Endothelial cell of umbilical vein (primary cell): ENCODE measurements around the gene SFSWAP. TPM values are rescaled to one million over a fixed set of nuclear protein-coding genes. Genes with fewer than 3 reads are reported as not detected.

Experiments
- BruUV-seq: library from RNA; stranded (reverse); fragments of 400-500 nt; replicated peaks from 2 replicates; lab custom pipeline; 2021; lab: Mats Ljungman, UMichigan
- CTCF ChIA-PET: fragments of 300-600, 350-600 bp; sonication (Branson Sonifier 250); formaldehyde crosslinking; loops from one replicate; lab custom pipeline; 2021; ENCODE audit warnings: antibody characterized with exemption, inconsistent platforms; lab: Charles Lee
- POLR2A ChIA-PET: fragments of 300-600, 350-600 bp; sonication (Branson Sonifier 250); formaldehyde crosslinking; loops from one replicate; lab custom pipeline; 2021; ENCODE audit warnings: antibody characterized with exemption, inconsistent platforms; lab: Charles Lee
- DNase-seq: peaks from one replicate; pipeline ENCODE4 v3.0.0-alpha.2; 2011; ENCODE audit warnings: low read depth, low spot score
- FAIRE-seq: peaks from 2 replicates; lab custom pipeline; 2011; peaks lifted over from hg19 to GRCh38; lab: Jason Lieb, UNC
- H2AFZ ChIP-seq: 2 replicates; pipeline ENCODE4 v1.6.0; 2012; ENCODE audit warnings: low read depth, low read length, control low read depth, inconsistent platforms
- H3K27ac ChIP-seq: 2 replicates; pipeline ENCODE4 v1.5.1; 2011; ENCODE audit warnings: low read depth, mild to moderate bottlenecking, control low read depth, low read length, moderate library complexity; ENCODE audit not compliant: insufficient read depth
- H3K27me3 ChIP-seq, 2 experiments: 2 replicates each; pipeline versions ENCODE4 v1.6.0 to v1.6.1; 2011; ENCODE audit warnings: low read length in 2 of 2, mixed read lengths in 1 of 2; ENCODE audit not compliant: control insufficient read depth in 2 of 2, insufficient read depth in 2 of 2
- H3K36me3 ChIP-seq, 2 experiments: 2 replicates in 1 of 2; 3 replicates in 1 of 2; pipeline ENCODE4 v1.5.1; 2011; ENCODE audit warnings: low read length in 2 of 2, mild to moderate bottlenecking in 1 of 2, moderate library complexity in 1 of 2; ENCODE audit not compliant: control insufficient read depth in 2 of 2, insufficient read depth in 2 of 2; ENCODE audit errors: extremely low read depth in 1 of 2
- H3K4me1 ChIP-seq: 3 replicates; pipeline ENCODE4 v1.5.1; 2011; ENCODE audit warnings: mild to moderate bottlenecking, low read length; ENCODE audit not compliant: control insufficient read depth, insufficient read depth; ENCODE audit errors: extremely low read depth
- H3K4me2 ChIP-seq: 2 replicates; pipeline ENCODE4 v1.6.1; 2011; ENCODE audit warnings: low read length, control low read depth, mixed read lengths; ENCODE audit not compliant: insufficient read depth
- H3K4me3 ChIP-seq, 3 experiments: fragments of 200-600 bp in 1 of 3; sonication (generic), shearing (Covaris generic) in 1 of 3; replicated peaks in 1 of 3; 2 replicates each; pipeline ENCODE4 v1.5.1; 2011 to 2016; ENCODE audit warnings: control low read depth in 3 of 3, low read length in 3 of 3, mild to moderate bottlenecking in 2 of 3, inconsistent platforms in 1 of 3, low read depth in 1 of 3, moderate library complexity in 1 of 3; ENCODE audit not compliant: insufficient read depth in 1 of 3
- H3K79me2 ChIP-seq: 2 replicates; pipeline ENCODE4 v1.6.0; 2012; ENCODE audit warnings: low read length, inconsistent platforms; ENCODE audit not compliant: control insufficient read depth, insufficient read depth
- H3K9ac ChIP-seq: replicated peaks from 2 replicates; pipeline ENCODE3; 2011; ENCODE audit warnings: low read length, control low read depth; ENCODE audit not compliant: insufficient read depth; ENCODE audit errors: extremely low read depth
- H3K9me1 ChIP-seq: replicated peaks from 3 replicates; pipeline ENCODE4 v1.6.0; 2011; ENCODE audit warnings: mild to moderate bottlenecking, low read length; ENCODE audit not compliant: control insufficient read depth, insufficient read depth; ENCODE audit errors: extremely low read depth
- H3K9me3 ChIP-seq: replicated peaks from 2 replicates; pipeline ENCODE4 v1.5.1; 2012; ENCODE audit warnings: low read length, inconsistent platforms; ENCODE audit not compliant: control insufficient read depth, insufficient read depth
- H4K20me1 ChIP-seq: replicated peaks from 2 replicates; pipeline ENCODE3; 2011; ENCODE audit warnings: mild to moderate bottlenecking, low read length; ENCODE audit not compliant: control insufficient read depth, insufficient read depth; ENCODE audit errors: extremely low read depth
- EZH2 ChIP-seq: IDR thresholded peaks from 2 replicates; pipeline ENCODE4 v1.6.1; 2012; ENCODE audit warnings: borderline replicate concordance, low read depth, mild to moderate bottlenecking, moderate library complexity, low read length, inconsistent platforms; ENCODE audit not compliant: severe bottlenecking
- FOS ChIP-seq: IDR thresholded peaks from 2 replicates; pipeline ENCODE4 v1.6.1; 2011; ENCODE audit warnings: mild to moderate bottlenecking, low read length, moderate library complexity, borderline replicate concordance; ENCODE audit not compliant: insufficient read depth
- GATA2 ChIP-seq: IDR thresholded peaks from 2 replicates; pipeline ENCODE4 v1.7.0; 2011; ENCODE audit warnings: low read depth, mild to moderate bottlenecking, moderate library complexity, mixed read lengths, low read length; ENCODE audit not compliant: insufficient read length, insufficient read depth
- JUN ChIP-seq: IDR thresholded peaks from 2 replicates; pipeline ENCODE4 v1.6.1; 2011; ENCODE audit warnings: borderline replicate concordance, low read depth; ENCODE audit not compliant: insufficient read length, insufficient read depth
- MYC ChIP-seq: IDR thresholded peaks from one replicate; pipeline ENCODE4 v1.6.1; 2011; ENCODE audit warnings: mild to moderate bottlenecking, low read depth, low read length
- POLR2A ChIP-seq: IDR thresholded peaks from 2 replicates; pipeline ENCODE4 v1.6.1; 2012; ENCODE audit warnings: low read depth, mild to moderate bottlenecking, control low read depth, low read length
- POLR2AphosphoS5 ChIP-seq: IDR thresholded peaks from 2 replicates; pipeline ENCODE4 v1.6.1; 2012; ENCODE audit warnings: low read depth, mild to moderate bottlenecking, control low read depth, low read length, moderate library complexity; ENCODE audit not compliant: insufficient read depth
- dilution Hi-C: fragments of 300-500 bp; cut with MboI; formaldehyde crosslinking; loops from one replicate; pipeline ENCODE4 v1.15.0; 2019; ENCODE audit warnings: low sequenced_read_pairs; ENCODE audit not compliant: extremely low pct_ligation_motif_present
- intact Hi-C: fragments of 100-400 bp; cut with micrococcal nuclease; formaldehyde crosslinking; loops from one replicate; pipeline ENCODE4 v1.10.0; 2022
- polyA plus RNA-seq, 4 experiments: library from polyadenylated mRNA; depleted of rRNA in 3 of 4; stranded (reverse) in 3 of 4; unstranded in 1 of 4; fragments of >200 nt; gene quantifications; 2 replicates each; pipeline versions ENCODE4 v1.2.1 to v1.2.3, GENCODE V29; 2011 to 2012; ENCODE audit warnings: missing spikeins in 1 of 4
- small RNA-seq: library from RNA; depleted of rRNA; stranded (forward); fragments of <200 nt; gene quantifications from one replicate; pipeline ENCODE3, GENCODE V24; 2012; ENCODE audit warnings: low replicate concordance, low read depth; ENCODE audit not compliant: insufficient read depth, insufficient read length
- total RNA-seq: library from RNA; stranded (reverse); gene quantifications from 2 replicates; pipeline ENCODE4 v1.2.3, GENCODE V29; 2021
- TF ChIP-seq, protein P1 (sequence below), 2 donors: IDR thresholded peaks; 1 replicate in 1 of 2; 2 replicates in 1 of 2; pipeline ENCODE4 v1.5.1; 2011; ENCODE audit warnings: low read length in 2 of 2, mild to moderate bottlenecking in 2 of 2, moderate library complexity in 2 of 2, control low read depth in 1 of 2, inconsistent platforms in 1 of 2, low read depth in 1 of 2; ENCODE audit not compliant: insufficient read depth in 1 of 2; ENCODE audit errors: extremely low read depth in 1 of 2
- TF ChIP-seq, protein P2 (sequence below): IDR thresholded peaks from 2 replicates; pipeline ENCODE4 v1.6.1; 2011; ENCODE audit not compliant: insufficient read depth, insufficient read length

SFSWAP gene
- total and polyA plus RNA-seq, 2 donors (not counting 3 experiments of a cell fraction or from before 2014, with no cell fraction given), result 38.1 to 53.3 TPM

DNA sequence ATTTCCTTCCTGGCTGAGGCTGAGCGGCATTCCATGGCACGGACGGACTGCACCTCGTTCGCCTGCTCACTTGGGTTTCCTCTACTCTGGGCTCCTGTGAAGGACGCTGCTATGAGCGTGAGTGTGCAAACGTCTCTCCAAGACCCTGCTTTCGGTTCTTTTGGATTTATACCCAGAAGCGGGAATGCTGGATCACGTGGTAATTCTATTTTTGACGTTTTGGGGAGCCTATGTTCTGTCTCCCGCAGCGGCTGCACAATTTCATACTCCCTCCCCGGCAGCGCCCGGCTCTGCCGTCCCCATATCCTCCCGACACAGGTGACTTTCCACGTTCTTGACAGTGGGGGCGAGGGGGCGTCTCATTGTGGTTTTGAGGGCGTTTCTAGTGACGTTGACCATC lies 137.9 kb downstream of the SFSWAP start:
- Histone ChIP-seq H3K79me2 (no peaks in the 10 kb centered on the region), H4K20me1 (no peaks in the 10 kb centered on the region), H3K9me3 (no peaks in the 10 kb centered on the region), H3K4me1 (no peaks in the 10 kb centered on the region), H3K4me3 (no peak overlapping the region), H3K4me2 (no peak overlapping the region), H3K36me3 (no peaks in the 10 kb centered on the region), H3K9ac (no peak overlapping the region), H3K9me1 (no peaks in the 10 kb centered on the region), H3K27me3 (no peaks in the 10 kb centered on the region), H2AFZ (no peak overlapping the region), H3K27ac (no peak overlapping the region)
- ChIA-PET CTCF (no interaction called here), POLR2A (no interaction called here)
- TF ChIP-seq, protein P1, sequence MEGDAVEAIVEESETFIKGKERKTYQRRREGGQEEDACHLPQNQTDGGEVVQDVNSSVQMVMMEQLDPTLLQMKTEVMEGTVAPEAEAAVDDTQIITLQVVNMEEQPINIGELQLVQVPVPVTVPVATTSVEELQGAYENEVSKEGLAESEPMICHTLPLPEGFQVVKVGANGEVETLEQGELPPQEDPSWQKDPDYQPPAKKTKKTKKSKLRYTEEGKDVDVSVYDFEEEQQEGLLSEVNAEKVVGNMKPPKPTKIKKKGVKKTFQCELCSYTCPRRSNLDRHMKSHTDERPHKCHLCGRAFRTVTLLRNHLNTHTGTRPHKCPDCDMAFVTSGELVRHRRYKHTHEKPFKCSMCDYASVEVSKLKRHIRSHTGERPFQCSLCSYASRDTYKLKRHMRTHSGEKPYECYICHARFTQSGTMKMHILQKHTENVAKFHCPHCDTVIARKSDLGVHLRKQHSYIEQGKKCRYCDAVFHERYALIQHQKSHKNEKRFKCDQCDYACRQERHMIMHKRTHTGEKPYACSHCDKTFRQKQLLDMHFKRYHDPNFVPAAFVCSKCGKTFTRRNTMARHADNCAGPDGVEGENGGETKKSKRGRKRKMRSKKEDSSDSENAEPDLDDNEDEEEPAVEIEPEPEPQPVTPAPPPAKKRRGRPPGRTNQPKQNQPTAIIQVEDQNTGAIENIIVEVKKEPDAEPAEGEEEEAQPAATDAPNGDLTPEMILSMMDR (IDR thresholded peaks at IDR 0.05; ENCODE audit: extremely low read depth in 1 of 2, insufficient read depth in 1 of 2, low read depth in 1 of 2, low read length in 2 of 2), result no peak
- TF ChIP-seq GATA2 (no peak), POLR2AphosphoS5 (no peak), MYC (no peak), FOS (no peak), EZH2 (no peak), JUN (no peak), POLR2A (no peak)
- TF ChIP-seq, protein P2, sequence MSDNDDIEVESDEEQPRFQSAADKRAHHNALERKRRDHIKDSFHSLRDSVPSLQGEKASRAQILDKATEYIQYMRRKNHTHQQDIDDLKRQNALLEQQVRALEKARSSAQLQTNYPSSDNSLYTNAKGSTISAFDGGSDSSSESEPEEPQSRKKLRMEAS, result no peak
- DNase-seq (no peak), FAIRE-seq (no peak)
- no TSS peak for BruUV-seq
- intact Hi-C loops, result no loop called here
- dilution Hi-C loops, result no loop called here

Small RNA genes lying within 50 kb of the gene (small RNA-seq; reads per million reads assigned to genes)
- gene RNA5SP377, result not detected
- not detected for gene RNA5SP378
- gene RNU6-1017P, result not detected

Other genes with a start within 250 kb of the SFSWAP start
- gene MMP17, start 117.3 kb downstream of the SFSWAP start, total RNA-seq, result 10.7 and 10.8 TPM in 2 replicates
- gene MMP17, start 117.3 kb downstream of the SFSWAP start, polyA plus RNA-seq, result 2.7 and 3.6 TPM in 2 replicates
- 37.8 and 38.2 TPM in 2 replicates for gene ULK1, start 183.5 kb downstream of the SFSWAP start, total RNA-seq
- gene ULK1, start 183.5 kb downstream of the SFSWAP start, polyA plus RNA-seq, result 14.4 and 17.8 TPM in 2 replicates
- gene PUS1, start 218.2 kb downstream of the SFSWAP start, total RNA-seq, result 47.9 and 52.2 TPM in 2 replicates
- gene PUS1, start 218.2 kb downstream of the SFSWAP start, polyA plus RNA-seq, result 29.0 and 33.9 TPM in 2 replicates
- 57.3 and 57.7 TPM in 2 replicates for gene EP400, start 238.9 kb downstream of the SFSWAP start, total RNA-seq
- gene EP400, start 238.9 kb downstream of the SFSWAP start, polyA plus RNA-seq, result 7.5 and 9.0 TPM in 2 replicates